ENCODE data around the gene MLXIP. TPM values are rescaled to one million over a fixed set of nuclear protein-coding genes. Genes with fewer than 3 reads are reported as not detected.

Gene MLXIP
- total and polyA plus RNA-seq, 9 of the 15 experiments (the other 6 are each of a cell fraction or from before 2014, with no cell fraction given), result 2.2 to 66.3 (median 18.1) TPM

- no peak for TF ChIP-seq CTCF (IDR thresholded peaks at IDR 0.05 in 2 of 3, conservative IDR thresholded peaks at IDR 0.05 in 1 of 3; ENCODE audit: insufficient read depth in 2 of 3, low read depth in 1 of 3, low read length in 3 of 3)
- no peak for TF ChIP-seq OTX1 (CRISPR knock-in tag; IDR thresholded peaks at IDR 0.05)
- TF ChIP-seq EP300 (IDR thresholded peaks at IDR 0.05; ENCODE audit: low read length), result peak; percentile 80
- no peak for TF ChIP-seq GABPB2 (CRISPR knock-in tag; conservative IDR thresholded peaks at IDR 0.05)
- TF ChIP-seq MAZ (CRISPR knock-in tag; conservative IDR thresholded peaks at IDR 0.05 in 1 of 2, IDR thresholded peaks at IDR 0.05 in 1 of 2), result peak in 1 of 2 experiments; percentile 66; a peak in 2 of 4 replicates
- no peak for TF ChIP-seq TAF15 (IDR thresholded peaks at IDR 0.05; ENCODE audit: low read depth, low read length)
- TF ChIP-seq CBFA2T2 (conservative IDR thresholded peaks at IDR 0.05), result peak; percentile 79
- peak; percentile 43; the same call in 1 of the 2 replicates for TF ChIP-seq STAT5A (IDR thresholded peaks at IDR 0.05; ENCODE audit: borderline replicate concordance, low read length)
- no peak for TF ChIP-seq SLC30A9 (CRISPR knock-in tag; IDR thresholded peaks at IDR 0.05)
- TF ChIP-seq ZNF217 (CRISPR knock-in tag; IDR thresholded peaks at IDR 0.05), result no peak
- TF ChIP-seq SNRNP70 (optimal IDR thresholded peaks at IDR 0.05; ENCODE audit: low read depth, low read length), result no peak
- TF ChIP-seq, protein P1, sequence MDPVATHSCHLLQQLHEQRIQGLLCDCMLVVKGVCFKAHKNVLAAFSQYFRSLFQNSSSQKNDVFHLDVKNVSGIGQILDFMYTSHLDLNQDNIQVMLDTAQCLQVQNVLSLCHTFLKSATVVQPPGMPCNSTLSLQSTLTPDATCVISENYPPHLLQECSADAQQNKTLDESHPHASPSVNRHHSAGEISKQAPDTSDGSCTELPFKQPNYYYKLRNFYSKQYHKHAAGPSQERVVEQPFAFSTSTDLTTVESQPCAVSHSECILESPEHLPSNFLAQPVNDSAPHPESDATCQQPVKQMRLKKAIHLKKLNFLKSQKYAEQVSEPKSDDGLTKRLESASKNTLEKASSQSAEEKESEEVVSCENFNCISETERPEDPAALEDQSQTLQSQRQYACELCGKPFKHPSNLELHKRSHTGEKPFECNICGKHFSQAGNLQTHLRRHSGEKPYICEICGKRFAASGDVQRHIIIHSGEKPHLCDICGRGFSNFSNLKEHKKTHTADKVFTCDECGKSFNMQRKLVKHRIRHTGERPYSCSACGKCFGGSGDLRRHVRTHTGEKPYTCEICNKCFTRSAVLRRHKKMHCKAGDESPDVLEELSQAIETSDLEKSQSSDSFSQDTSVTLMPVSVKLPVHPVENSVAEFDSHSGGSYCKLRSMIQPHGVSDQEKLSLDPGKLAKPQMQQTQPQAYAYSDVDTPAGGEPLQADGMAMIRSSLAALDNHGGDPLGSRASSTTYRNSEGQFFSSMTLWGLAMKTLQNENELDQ (CRISPR knock-in tag; IDR thresholded peaks at IDR 0.05; ENCODE audit: borderline replicate concordance), result no peak
- no peak for TF ChIP-seq ADNP (tag; IDR thresholded peaks at IDR 0.05)
- peak; percentile 68 for TF ChIP-seq EGR1 (conservative IDR thresholded peaks at IDR 0.05)
- TF ChIP-seq SMAD3 (CRISPR knock-in tag; conservative IDR thresholded peaks at IDR 0.05), result no peak
- TF ChIP-seq, protein P2, sequence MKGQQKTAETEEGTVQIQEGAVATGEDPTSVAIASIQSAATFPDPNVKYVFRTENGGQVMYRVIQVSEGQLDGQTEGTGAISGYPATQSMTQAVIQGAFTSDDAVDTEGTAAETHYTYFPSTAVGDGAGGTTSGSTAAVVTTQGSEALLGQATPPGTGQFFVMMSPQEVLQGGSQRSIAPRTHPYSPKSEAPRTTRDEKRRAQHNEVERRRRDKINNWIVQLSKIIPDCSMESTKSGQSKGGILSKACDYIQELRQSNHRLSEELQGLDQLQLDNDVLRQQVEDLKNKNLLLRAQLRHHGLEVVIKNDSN (CRISPR knock-in tag; IDR thresholded peaks at IDR 0.05), result no peak
- TF ChIP-seq HDAC3 (IDR thresholded peaks at IDR 0.05; ENCODE audit: borderline replicate concordance, partially characterized antibody), result peak; percentile 25
- TF ChIP-seq ARID3B (CRISPR knock-in tag; IDR thresholded peaks at IDR 0.05; ENCODE audit: borderline replicate concordance), result no peak
- TF ChIP-seq PHF21A (IDR thresholded peaks at IDR 0.05; ENCODE audit: borderline replicate concordance, low read depth), result no peak
- TF ChIP-seq HNRNPUL1 (IDR thresholded peaks at IDR 0.05; ENCODE audit: low read length), result no peak
- TF ChIP-seq NFRKB (IDR thresholded peaks at IDR 0.05; ENCODE audit: low read depth), result no peak
- no peak for TF ChIP-seq HDAC8 (tag; IDR thresholded peaks at IDR 0.05)
- no peak for TF ChIP-seq LARP7 (IDR thresholded peaks at IDR 0.05)
Measured at GRCh38 chr12:122082621-122083356, 4.2 kb downstream of the MLXIP start (continued).

Data from K562 (cell line).